ENCODE results near the gene ABCG1.

ABCG1 gene

GRCh38 chr21:42232176-42232825 is 13.4 kb downstream of the ABCG1 start:
- DNase-seq (ENCODE audit: low read depth, low spot score), result no peak

GRCh38 chr21:42233067-42233961 is 14.4 kb downstream of the ABCG1 start:
- DNase-seq (ENCODE audit: low read depth, low spot score), result peak; percentile 59

- no peak for DNase-seq (ENCODE audit: low read depth, low spot score)
Measured at GRCh38 chr21:42234041-42234440, 15.1 kb downstream of the ABCG1 start.

GRCh38 chr21:42234464-42235241 is 15.7 kb downstream of the ABCG1 start:
- peak; percentile 56 for DNase-seq (ENCODE audit: low read depth, low spot score)

- DNase-seq (ENCODE audit: low read depth, low spot score), result no peak
Measured at GRCh38 chr21:42235593-42235992, 16.7 kb downstream of the ABCG1 start.

GRCh38 chr21:42236014-42236413 is 17.1 kb downstream of the ABCG1 start:
- no peak for DNase-seq (ENCODE audit: low read depth, low spot score)

GRCh38 chr21:42236693-42237092 is 17.8 kb downstream of the ABCG1 start:
- no peak for DNase-seq (ENCODE audit: low read depth, low spot score)

GRCh38 chr21:42237161-42237560 is 18.2 kb downstream of the ABCG1 start:
- no peak for DNase-seq (ENCODE audit: low read depth, low spot score)

- DNase-seq (ENCODE audit: low read depth, low spot score), result no peak
Measured at GRCh38 chr21:42237577-42237976, 18.6 kb downstream of the ABCG1 start.

- no peak for DNase-seq (ENCODE audit: low read depth, low spot score)
Measured at GRCh38 chr21:42238185-42238934, 19.4 kb downstream of the ABCG1 start.

- no peak for DNase-seq (ENCODE audit: low read depth, low spot score)
Measured at GRCh38 chr21:42239556-42239955, 20.6 kb downstream of the ABCG1 start.

GRCh38 chr21:42239973-42240372 is 21.0 kb downstream of the ABCG1 start:
- no peak for DNase-seq (ENCODE audit: low read depth, low spot score)

GRCh38 chr21:42242611-42243010 is 23.7 kb downstream of the ABCG1 start:
- DNase-seq (ENCODE audit: low read depth, low spot score), result no peak

GRCh38 chr21:42243026-42243425 is 24.1 kb downstream of the ABCG1 start:
- DNase-seq (ENCODE audit: low read depth, low spot score), result no peak

- no peak for DNase-seq (ENCODE audit: low read depth, low spot score)
Measured at GRCh38 chr21:42245331-42246193, 26.6 kb downstream of the ABCG1 start.

- DNase-seq (ENCODE audit: low read depth, low spot score), result no peak
Measured at GRCh38 chr21:42247716-42248115, 28.8 kb downstream of the ABCG1 start.

GRCh38 chr21:42248241-42248640 is 29.3 kb downstream of the ABCG1 start:
- DNase-seq (ENCODE audit: low read depth, low spot score), result no peak

GRCh38 chr21:42248783-42249597 is 30.1 kb downstream of the ABCG1 start:
- DNase-seq (ENCODE audit: low read depth, low spot score), result no peak

Measured in activated CD4-positive, CD25-positive, alpha-beta regulatory T cell treated with anti-CD3 and anti-CD28 coated beads, Interleukin-2, amount 50 U/mL, for 16 hours (primary cell).